Neural cell (in vitro differentiated cells): Measurements from ENCODE around the gene ITPKB. TPM values are rescaled to one million over a fixed set of nuclear protein-coding genes. Genes with fewer than 3 reads are reported as not detected.

ENCODE experiments used
- H2AFZ ChIP-seq: fragments of 200-600, 300-800 bp; sonication (generic), shearing (Covaris generic); 2 replicates; pipeline ENCODE4 v1.6.0; 2014; ENCODE audit warnings: low read depth, mild to moderate bottlenecking, antibody characterized with exemption, low read length, moderate library complexity
- H3F3A ChIP-seq: fragments of 200-600 bp; shearing (Covaris generic); 2 replicates; pipeline ENCODE4 v1.6.1; 2016; ENCODE audit warnings: mild to moderate bottlenecking, moderate library complexity, mixed read lengths, antibody characterized with exemption, low read length; ENCODE audit not compliant: insufficient read depth, poor library complexity, severe bottlenecking
- H3K27ac ChIP-seq: fragments of 200-600, 300-800 bp; sonication (generic), shearing (Covaris generic); 2 replicates; pipeline ENCODE4 v1.5.1; 2014; ENCODE audit warnings: mild to moderate bottlenecking, low read length, moderate library complexity
- H3K27me3 ChIP-seq: fragments of 300-800, 200-600 bp; sonication (generic), shearing (Covaris generic); 2 replicates; pipeline ENCODE4 v1.6.0; 2014; ENCODE audit warnings: mild to moderate bottlenecking, low read depth, low read length, moderate library complexity; ENCODE audit not compliant: insufficient read depth
- H3K36me3 ChIP-seq: fragments of 300-800, 200-600 bp; sonication (generic), shearing (Covaris generic); 2 replicates; pipeline ENCODE4 v1.5.1; 2014; ENCODE audit warnings: mild to moderate bottlenecking, antibody characterized with exemption, low read length, moderate library complexity; ENCODE audit not compliant: insufficient read depth
- H3K4me2 ChIP-seq: fragments of 300-800, 200-600 bp; sonication (generic), shearing (Covaris generic); 2 replicates; pipeline ENCODE4 v1.6.0; 2014; ENCODE audit warnings: mild to moderate bottlenecking, low read length
- H3K4me3 ChIP-seq: fragments of 300-800, 200-600 bp; sonication (generic), shearing (Covaris generic); 2 replicates; pipeline ENCODE4 v1.5.1; 2014; ENCODE audit warnings: mild to moderate bottlenecking, low read length, moderate library complexity
- H3K79me2 ChIP-seq: fragments of 200-600 bp; shearing (Covaris generic); replicated peaks from 2 replicates; pipeline ENCODE4 v1.6.0; 2014; ENCODE audit warnings: mild to moderate bottlenecking, low read length, moderate library complexity; ENCODE audit not compliant: insufficient read depth
- H3K9ac ChIP-seq: fragments of 300-800, 200-600 bp; sonication (generic), shearing (Covaris generic); 2 replicates; pipeline ENCODE4 v1.6.1; 2016; ENCODE audit warnings: mild to moderate bottlenecking, low read length, mixed read lengths
- H3K9me2 ChIP-seq: fragments of 200-600 bp; shearing (Covaris generic); 2 replicates; pipeline ENCODE4 v1.6.1; 2016; ENCODE audit warnings: mild to moderate bottlenecking, low read length, mixed read lengths; ENCODE audit not compliant: insufficient read depth
- H3K9me3 ChIP-seq: fragments of 200-600, 300-800 bp; sonication (generic), shearing (Covaris generic); 2 replicates; pipeline ENCODE4 v1.6.1; 2016; ENCODE audit warnings: mild to moderate bottlenecking, mixed run types, low read length, moderate library complexity, mixed read lengths
- H4K20me1 ChIP-seq: fragments of 200-600 bp; shearing (Covaris generic); 2 replicates; pipeline ENCODE4 v1.6.1; 2016; ENCODE audit warnings: mild to moderate bottlenecking, mixed run types; ENCODE audit not compliant: insufficient read depth
- CTCF ChIP-seq: fragments of 450-650 bp; IDR thresholded peaks from 2 replicates; pipeline ENCODE4 v1.5.1; 2014; ENCODE audit warnings: antibody characterized with exemption, mild to moderate bottlenecking, moderate library complexity; ENCODE audit not compliant: poor library complexity, severe bottlenecking
- EP300 ChIP-seq: fragments of 450-650 bp; conservative IDR thresholded peaks from 2 replicates; pipeline ENCODE4 v1.6.1; 2014; ENCODE audit warnings: antibody characterized with exemption, mild to moderate bottlenecking, moderate library complexity; ENCODE audit not compliant: poor library complexity, severe bottlenecking
- EZH2 ChIP-seq: fragments of 200-600, 300-800 bp; shearing (Covaris generic), sonication (generic); IDR thresholded peaks from 2 replicates; pipeline ENCODE4 v1.6.1; 2014; ENCODE audit warnings: antibody characterized with exemption, low read length, borderline replicate concordance, mild to moderate bottlenecking; ENCODE audit not compliant: insufficient read depth, poor library complexity, severe bottlenecking
- MXI1 ChIP-seq: fragments of 450-650 bp; conservative IDR thresholded peaks from 2 replicates; pipeline ENCODE4 v1.6.1; 2014; ENCODE audit warnings: antibody characterized with exemption, mild to moderate bottlenecking; ENCODE audit not compliant: poor library complexity, severe bottlenecking
- POLR2AphosphoS5 ChIP-seq: IDR thresholded peaks from 2 replicates; pipeline ENCODE4 v1.6.1; 2012
- RAD21 ChIP-seq: fragments of 450-650 bp; conservative IDR thresholded peaks from 2 replicates; pipeline ENCODE4 v1.6.1; 2014; ENCODE audit warnings: antibody characterized with exemption, mild to moderate bottlenecking, moderate library complexity
- REST ChIP-seq: IDR thresholded peaks from 2 replicates; pipeline ENCODE4 v1.6.1; 2012; ENCODE audit warnings: borderline replicate concordance
- SMC3 ChIP-seq: fragments of 450-650 bp; conservative IDR thresholded peaks from 2 replicates; pipeline ENCODE4 v1.6.1; 2014; ENCODE audit warnings: antibody characterized with exemption, mild to moderate bottlenecking, moderate library complexity; ENCODE audit not compliant: poor library complexity
- TAF1 ChIP-seq: IDR thresholded peaks from 2 replicates; pipeline ENCODE4 v1.6.1; 2012; ENCODE audit warnings: low read depth
- polyA plus RNA-seq: library from polyadenylated mRNA; depleted of rRNA; stranded (reverse); fragments of >200 nt; gene quantifications from 2 replicates; pipeline ENCODE4 v1.2.3, GENCODE V29; 2014

ITPKB gene
- polyA plus RNA-seq, 1 donor from 2014 or later: 0.19 TPM

- H3K4me3 ChIP-seq: no peak overlapping the region
- no peaks in the 10 kb centered on the region for H3K79me2 ChIP-seq
- no peak overlapping the region for H2AFZ ChIP-seq
- H3K27me3 ChIP-seq: no peaks in the 10 kb centered on the region
- no peaks in the 10 kb centered on the region for H3K36me3 ChIP-seq
- no peaks in the 10 kb centered on the region for H4K20me1 ChIP-seq
- H3F3A ChIP-seq: no peaks in the 10 kb centered on the region
- no peak overlapping the region for H3K27ac ChIP-seq
- no peak overlapping the region for H3K4me2 ChIP-seq
- TF ChIP-seq RAD21 (no peak), MXI1 (no peak), TAF1 (no peak), SMC3 (no peak), REST (no peak), POLR2AphosphoS5 (no peak), EP300 (no peak), CTCF (no peak), EZH2 (no peak)
- H3K9ac ChIP-seq: no peak overlapping the region
- H3K9me3 ChIP-seq: no peaks in the 10 kb centered on the region
- H3K9me2 ChIP-seq: no peaks in the 10 kb centered on the region
These were observed 64.0 kb downstream of the ITPKB start for GRCh38 chr1:226674892-226675714.

- H4K20me1 ChIP-seq: no peaks in the 10 kb centered on the region
- no peak for TF ChIP-seq EP300
- no peak for TF ChIP-seq POLR2AphosphoS5
- TF ChIP-seq REST: no peak
- no peak for TF ChIP-seq EZH2
- no peak for TF ChIP-seq SMC3
- TF ChIP-seq MXI1: no peak
- TF ChIP-seq TAF1: no peak
- TF ChIP-seq CTCF: no peak
- TF ChIP-seq RAD21: no peak
- H3K27me3 ChIP-seq: no peaks in the 10 kb centered on the region
- H3K4me3 ChIP-seq: no peak overlapping the region
- no peaks in the 10 kb centered on the region for H3K9me3 ChIP-seq
- no peak overlapping the region for H2AFZ ChIP-seq
- no peak overlapping the region for H3K9ac ChIP-seq
- H3K27ac ChIP-seq: no peak overlapping the region
- no peaks in the 10 kb centered on the region for H3K36me3 ChIP-seq
- H3K79me2 ChIP-seq: no peaks in the 10 kb centered on the region
- no peaks in the 10 kb centered on the region for H3F3A ChIP-seq
- no peak overlapping the region for H3K4me2 ChIP-seq
- no peaks in the 10 kb centered on the region for H3K9me2 ChIP-seq
These were observed 66.7 kb downstream of the ITPKB start for GRCh38 chr1:226672339-226672762.
